NB4 (cell line): ENCODE results near the gene LYST.

Source experiments
- DNase-seq: peaks from one replicate; pipeline ENCODE4 v3.0.0; 2010; ENCODE audit warnings: low read depth
- H3K4me3 ChIP-seq: one replicate; pipeline ENCODE4 v1.5.1; 2011; ENCODE audit warnings: mild to moderate bottlenecking, low read depth, low read length, moderate library complexity
- MYC ChIP-seq: IDR thresholded peaks from 2 replicates; pipeline ENCODE4 v1.6.1; 2011; ENCODE audit warnings: low read depth, low read length
- POLR2A ChIP-seq: IDR thresholded peaks from 2 replicates; pipeline ENCODE4 v1.6.1; 2011; ENCODE audit warnings: mild to moderate bottlenecking; ENCODE audit not compliant: insufficient read length; ENCODE audit errors: extremely low read depth
- TF ChIP-seq, protein P1 (sequence below): IDR thresholded peaks from 2 replicates; pipeline ENCODE4 v1.6.1; 2011; ENCODE audit warnings: low read depth, low read length
- TF ChIP-seq, protein P2 (sequence below): IDR thresholded peaks from one replicate; pipeline ENCODE4 v1.5.1; 2012; ENCODE audit warnings: low read depth, low read length

LYST gene

GRCh38 chr1:235865565-235866204 is 1.0 kb downstream of the LYST start:
- H3K4me3 ChIP-seq = peak overlapping the region; percentile 94
- TF ChIP-seq MYC (no peak), POLR2A (no peak)
- TF ChIP-seq, protein P1, sequence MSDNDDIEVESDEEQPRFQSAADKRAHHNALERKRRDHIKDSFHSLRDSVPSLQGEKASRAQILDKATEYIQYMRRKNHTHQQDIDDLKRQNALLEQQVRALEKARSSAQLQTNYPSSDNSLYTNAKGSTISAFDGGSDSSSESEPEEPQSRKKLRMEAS = no peak
- TF ChIP-seq, protein P2, sequence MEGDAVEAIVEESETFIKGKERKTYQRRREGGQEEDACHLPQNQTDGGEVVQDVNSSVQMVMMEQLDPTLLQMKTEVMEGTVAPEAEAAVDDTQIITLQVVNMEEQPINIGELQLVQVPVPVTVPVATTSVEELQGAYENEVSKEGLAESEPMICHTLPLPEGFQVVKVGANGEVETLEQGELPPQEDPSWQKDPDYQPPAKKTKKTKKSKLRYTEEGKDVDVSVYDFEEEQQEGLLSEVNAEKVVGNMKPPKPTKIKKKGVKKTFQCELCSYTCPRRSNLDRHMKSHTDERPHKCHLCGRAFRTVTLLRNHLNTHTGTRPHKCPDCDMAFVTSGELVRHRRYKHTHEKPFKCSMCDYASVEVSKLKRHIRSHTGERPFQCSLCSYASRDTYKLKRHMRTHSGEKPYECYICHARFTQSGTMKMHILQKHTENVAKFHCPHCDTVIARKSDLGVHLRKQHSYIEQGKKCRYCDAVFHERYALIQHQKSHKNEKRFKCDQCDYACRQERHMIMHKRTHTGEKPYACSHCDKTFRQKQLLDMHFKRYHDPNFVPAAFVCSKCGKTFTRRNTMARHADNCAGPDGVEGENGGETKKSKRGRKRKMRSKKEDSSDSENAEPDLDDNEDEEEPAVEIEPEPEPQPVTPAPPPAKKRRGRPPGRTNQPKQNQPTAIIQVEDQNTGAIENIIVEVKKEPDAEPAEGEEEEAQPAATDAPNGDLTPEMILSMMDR = no peak
- DNase-seq = no peak

- H3K4me3 ChIP-seq = peak overlapping the region; percentile 94
- no peak for TF ChIP-seq POLR2A
- TF ChIP-seq, protein P2 = no peak
- no peak for TF ChIP-seq MYC
- TF ChIP-seq, protein P1 = no peak
- peak; percentile 52 for DNase-seq
Measured at GRCh38 chr1:235864931-235865525, 1.7 kb downstream of the LYST start.

GRCh38 chr1:235864469-235864868 is 2.2 kb downstream of the LYST start:
- DNase-seq = peak; percentile 31
- peak overlapping the region; percentile 94 for H3K4me3 ChIP-seq
- TF ChIP-seq, protein P2 = no peak
- TF ChIP-seq, protein P1 = no peak
- TF ChIP-seq MYC (no peak), POLR2A (no peak)

DNA sequence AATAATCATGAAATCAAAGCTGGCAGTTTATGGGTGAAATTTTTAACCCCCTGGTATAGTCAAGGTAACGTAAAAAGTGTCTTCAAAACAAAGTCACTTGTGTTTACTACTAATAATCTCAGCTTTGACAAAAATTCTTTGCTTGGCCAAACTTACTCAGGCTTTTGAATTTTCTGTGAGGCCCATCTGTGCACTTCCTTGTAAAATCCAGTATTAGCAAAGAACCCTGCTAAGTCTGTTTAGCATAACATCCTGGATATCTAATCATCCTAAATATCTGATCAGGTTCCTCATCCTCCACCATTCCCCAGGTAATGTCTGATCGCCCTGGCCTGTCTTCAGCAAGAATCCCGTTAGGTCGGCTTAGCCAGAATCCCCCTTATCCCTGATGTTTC is 3.0 kb downstream of the LYST start:
- TF ChIP-seq POLR2A (no peak), MYC (no peak)
- H3K4me3 ChIP-seq = peak overlapping the region; percentile 94
- DNase-seq = no peak

- DNase-seq = no peak
- TF ChIP-seq, protein P1 = no peak
- TF ChIP-seq, protein P2 = no peak
- no peak for TF ChIP-seq POLR2A
- TF ChIP-seq MYC = no peak
- H3K4me3 ChIP-seq = peak overlapping the region; percentile 94
Measured at GRCh38 chr1:235861857-235862256, 4.8 kb downstream of the LYST start.

- TF ChIP-seq POLR2A (no peak), MYC (no peak)
- TF ChIP-seq, protein P1 = no peak
- TF ChIP-seq, protein P2 = no peak
- no peak for DNase-seq
- H3K4me3 ChIP-seq = peak overlapping the region; percentile 35
Measured at GRCh38 chr1:235860829-235861228, 5.9 kb downstream of the LYST start.
